ENCODE data around the gene RACGAP1.
A peak's percentile ranks its signal among the peaks of the same experiment; 100 is the strongest.

The RACGAP1 gene

DNA sequence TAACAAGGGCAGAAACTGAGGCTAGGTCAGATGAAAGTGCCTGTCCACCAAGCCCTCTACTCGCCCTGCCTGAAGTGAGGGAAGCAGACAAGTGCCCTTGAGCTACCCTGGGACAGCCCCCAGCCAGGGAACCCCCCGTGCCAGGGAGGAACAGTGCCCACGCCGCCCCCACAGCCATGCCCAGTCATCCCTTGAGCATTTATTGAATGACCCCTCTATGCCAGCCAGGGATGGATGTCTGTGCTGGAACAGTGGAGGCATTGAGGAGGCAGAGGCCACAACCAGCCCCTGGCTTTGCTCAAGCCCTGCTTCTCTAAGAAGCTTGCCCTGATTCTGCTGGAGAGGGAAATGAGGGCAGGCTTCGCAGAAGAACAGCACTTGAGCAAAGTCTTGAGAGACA is 56.3 kb downstream of the RACGAP1 start:
- DNase-seq (ENCODE audit: low spot score): peak; percentile 93

DNA sequence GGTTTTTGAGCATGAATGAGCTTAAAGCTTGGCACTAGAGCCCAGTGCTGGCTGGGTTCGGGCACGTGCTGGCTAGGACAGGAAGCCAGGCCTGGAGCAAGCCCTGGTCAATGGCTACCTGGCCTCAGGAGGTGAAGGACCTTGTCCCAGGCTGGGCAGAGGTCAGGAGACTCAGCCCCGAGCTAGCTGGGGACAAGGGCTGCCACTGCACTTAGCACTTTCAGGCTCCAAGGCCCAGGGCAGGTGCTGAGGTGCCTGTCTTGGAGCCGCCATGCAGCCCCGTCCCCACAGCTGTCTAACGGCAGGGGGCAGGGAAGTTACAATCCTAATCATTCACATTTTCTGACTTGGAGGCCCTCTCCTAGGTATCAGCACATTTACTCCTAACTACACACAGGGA is 56.8 kb downstream of the RACGAP1 start:
- no peak for DNase-seq (ENCODE audit: low spot score)

GRCh38 chr12:49967777-49968250 is 57.5 kb downstream of the RACGAP1 start:
- peak; percentile 25 for DNase-seq (ENCODE audit: low spot score)

DNA sequence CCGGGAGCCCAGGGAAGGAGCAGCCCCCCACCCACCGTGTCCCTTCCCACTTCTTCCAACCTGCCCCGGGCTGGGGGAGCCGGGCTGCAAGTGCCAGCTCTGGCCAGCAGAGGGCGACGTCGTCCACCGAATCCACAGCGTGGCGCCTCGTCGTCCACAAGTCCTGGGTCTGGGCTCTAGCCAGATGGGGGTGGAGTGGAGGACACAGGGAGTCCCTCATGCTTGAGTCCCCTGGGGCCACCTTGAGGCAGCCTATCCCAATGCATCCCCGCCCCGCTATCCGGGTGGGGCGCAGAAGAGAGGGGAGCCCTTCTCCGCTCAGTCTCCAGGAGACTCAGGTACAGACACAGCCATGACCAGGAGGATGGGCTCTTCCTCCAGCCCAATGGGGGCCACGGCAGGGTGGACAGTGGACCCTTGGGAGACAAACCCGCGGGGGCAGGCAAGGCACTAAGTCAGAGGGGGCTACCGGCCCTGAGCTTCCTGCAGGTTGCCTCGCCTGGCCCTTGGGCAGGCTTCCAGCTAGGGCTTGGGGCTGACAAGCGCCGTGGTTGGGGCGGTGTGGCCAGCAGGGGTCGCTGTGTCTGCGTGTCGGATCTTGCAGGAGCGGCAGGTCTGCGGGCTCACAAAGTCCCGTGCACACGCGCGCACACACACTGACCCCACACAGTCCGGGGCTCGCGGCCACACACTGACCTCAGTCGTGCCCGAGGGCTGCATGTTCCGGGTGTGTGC is 58.1 kb downstream of the RACGAP1 start:
- DNase-seq (ENCODE audit: low spot score): peak; percentile 92

GRCh38 chr12:49966511-49967041 is 58.7 kb downstream of the RACGAP1 start:
- no peak for DNase-seq (ENCODE audit: low spot score)

GRCh38 chr12:49965836-49966235 is 59.5 kb downstream of the RACGAP1 start:
- DNase-seq (ENCODE audit: low spot score): no peak

- DNase-seq (ENCODE audit: low spot score): no peak
Measured at GRCh38 chr12:49964849-49965624, 60.3 kb downstream of the RACGAP1 start.

DNA sequence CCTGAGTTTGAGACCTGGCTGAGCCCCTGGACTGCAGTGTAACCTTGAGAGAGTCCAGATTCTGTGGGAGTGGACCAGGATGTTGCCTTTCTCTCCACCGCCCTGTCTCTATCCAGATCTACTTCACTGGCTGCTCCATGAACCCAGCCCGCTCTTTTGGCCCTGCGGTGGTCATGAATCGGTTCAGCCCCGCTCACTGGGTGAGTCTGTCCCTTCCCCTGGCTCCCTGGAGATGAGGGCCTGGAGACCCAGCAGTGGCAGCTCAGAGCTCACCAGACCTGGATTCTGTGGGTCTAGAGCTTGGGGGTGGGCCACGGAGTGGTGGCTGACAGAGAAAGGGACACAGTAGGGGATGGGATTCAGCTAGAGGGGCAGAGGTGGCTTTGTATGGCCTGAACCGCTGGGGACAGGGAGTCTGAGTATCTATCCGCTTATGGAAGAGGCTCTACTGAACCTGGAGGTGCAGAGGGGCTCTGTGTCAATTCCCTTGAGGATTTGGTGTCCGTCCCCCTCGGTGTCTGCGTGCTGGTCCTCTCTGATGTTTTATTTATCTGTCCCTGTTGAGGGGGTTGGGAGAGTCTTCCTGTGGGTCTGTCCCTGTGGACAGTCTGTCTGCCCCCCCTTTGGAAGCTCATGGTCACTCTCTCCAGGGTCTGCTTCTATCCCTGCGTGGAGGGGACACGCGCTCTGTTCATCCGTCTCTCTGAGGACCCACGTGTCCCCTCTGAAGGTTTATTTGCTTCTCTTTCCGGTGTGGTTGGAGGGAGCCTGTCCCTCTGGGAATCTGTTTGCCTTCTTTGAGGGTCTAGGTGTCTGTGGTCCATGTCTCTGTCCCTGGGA is 61.1 kb downstream of the RACGAP1 start:
- no peak for DNase-seq (ENCODE audit: low spot score)

GRCh38 chr12:49962861-49963765 is 62.2 kb downstream of the RACGAP1 start:
- DNase-seq (ENCODE audit: low spot score): no peak

DNA sequence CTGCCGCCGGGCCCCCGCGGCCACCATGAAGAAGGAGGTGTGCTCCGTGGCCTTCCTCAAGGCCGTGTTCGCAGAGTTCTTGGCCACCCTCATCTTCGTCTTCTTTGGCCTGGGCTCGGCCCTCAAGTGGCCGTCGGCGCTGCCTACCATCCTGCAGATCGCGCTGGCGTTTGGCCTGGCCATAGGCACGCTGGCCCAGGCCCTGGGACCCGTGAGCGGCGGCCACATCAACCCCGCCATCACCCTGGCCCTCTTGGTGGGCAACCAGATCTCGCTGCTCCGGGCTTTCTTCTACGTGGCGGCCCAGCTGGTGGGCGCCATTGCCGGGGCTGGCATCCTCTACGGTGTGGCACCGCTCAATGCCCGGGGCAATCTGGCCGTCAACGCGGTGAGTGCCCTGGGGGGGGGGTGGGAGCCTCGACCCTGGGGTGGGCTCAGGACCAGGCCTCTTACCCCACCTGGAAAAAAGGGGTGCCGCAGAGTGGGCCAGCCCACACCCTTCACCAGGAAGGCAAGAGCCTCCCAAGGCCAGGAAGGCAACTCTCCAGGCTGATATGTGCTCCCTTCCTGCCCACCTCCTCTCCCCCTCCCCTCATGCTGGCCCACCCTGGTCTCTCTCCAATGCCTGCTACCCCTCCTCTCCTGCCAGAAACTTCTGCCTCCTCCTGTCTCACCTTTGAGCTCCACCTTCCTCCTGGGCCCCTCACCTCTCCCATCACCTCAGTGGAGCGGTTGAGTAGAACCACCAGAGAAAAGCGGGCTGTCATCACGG is 63.1 kb downstream of the RACGAP1 start:
- no peak for DNase-seq (ENCODE audit: low spot score)

GRCh38 chr12:49961111-49961922 is 64.0 kb downstream of the RACGAP1 start, which contains the start of gene AQP5:
AQP5 (plus strand) TSS chr12:49961872; CDS start chr12:49962018, 146 bp downstream.
- DNase-seq (ENCODE audit: low spot score): no peak

DNA sequence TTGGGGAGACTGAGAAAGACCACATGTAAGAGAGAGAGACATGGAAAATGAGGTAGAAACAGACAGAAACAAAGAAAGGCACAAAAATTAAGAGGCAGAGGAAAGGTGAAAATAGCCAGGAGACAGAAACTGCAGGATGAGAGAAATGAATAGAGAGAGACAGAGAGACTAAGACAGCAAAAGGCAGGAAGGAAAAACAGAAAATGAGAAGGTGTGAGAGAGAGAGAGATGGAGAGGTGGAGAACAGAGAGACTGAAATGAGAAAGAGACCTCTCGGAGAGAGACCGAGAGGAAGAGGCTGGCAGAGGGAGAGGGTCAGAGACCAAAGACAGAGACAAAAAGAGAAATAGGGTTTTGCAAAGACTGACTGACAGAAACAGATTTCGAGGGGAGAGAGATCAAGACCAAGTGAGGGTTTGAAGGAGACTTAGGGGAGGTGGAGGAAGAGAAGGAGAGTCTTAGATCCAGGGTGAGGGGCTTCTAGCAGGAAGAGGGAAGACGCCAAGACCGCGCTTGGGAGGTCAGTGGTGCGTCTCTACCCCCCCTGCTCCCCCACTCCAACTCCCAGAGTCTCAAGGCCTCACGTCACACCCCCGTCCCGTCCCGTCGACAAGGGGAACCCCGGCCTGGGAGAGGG is 64.7 kb downstream of the RACGAP1 start:
- DNase-seq (ENCODE audit: low spot score): no peak

GRCh38 chr12:49959685-49960473 is 65.4 kb downstream of the RACGAP1 start:
- no peak for DNase-seq (ENCODE audit: low spot score)

DNA sequence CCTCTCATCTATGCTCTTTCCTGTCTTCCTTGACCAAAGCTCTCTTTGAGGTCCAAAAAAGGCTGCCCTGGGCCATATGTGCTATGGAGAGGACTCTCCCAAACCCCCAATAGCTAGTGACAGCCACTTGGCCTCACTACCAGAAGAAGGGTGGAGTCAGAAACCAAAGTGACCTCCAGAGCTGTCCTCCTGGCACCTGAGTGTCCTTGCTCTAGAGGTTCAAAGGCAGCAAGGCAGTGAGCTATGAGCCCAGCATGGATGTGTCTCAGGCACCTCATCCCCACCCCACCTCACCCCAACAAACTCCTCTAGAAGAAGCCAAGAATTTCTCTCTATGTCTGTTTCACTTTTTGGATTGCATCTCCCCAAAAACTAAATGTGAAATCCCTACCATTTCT is 67.7 kb downstream of the RACGAP1 start:
- DNase-seq (ENCODE audit: low spot score): no peak

DNA sequence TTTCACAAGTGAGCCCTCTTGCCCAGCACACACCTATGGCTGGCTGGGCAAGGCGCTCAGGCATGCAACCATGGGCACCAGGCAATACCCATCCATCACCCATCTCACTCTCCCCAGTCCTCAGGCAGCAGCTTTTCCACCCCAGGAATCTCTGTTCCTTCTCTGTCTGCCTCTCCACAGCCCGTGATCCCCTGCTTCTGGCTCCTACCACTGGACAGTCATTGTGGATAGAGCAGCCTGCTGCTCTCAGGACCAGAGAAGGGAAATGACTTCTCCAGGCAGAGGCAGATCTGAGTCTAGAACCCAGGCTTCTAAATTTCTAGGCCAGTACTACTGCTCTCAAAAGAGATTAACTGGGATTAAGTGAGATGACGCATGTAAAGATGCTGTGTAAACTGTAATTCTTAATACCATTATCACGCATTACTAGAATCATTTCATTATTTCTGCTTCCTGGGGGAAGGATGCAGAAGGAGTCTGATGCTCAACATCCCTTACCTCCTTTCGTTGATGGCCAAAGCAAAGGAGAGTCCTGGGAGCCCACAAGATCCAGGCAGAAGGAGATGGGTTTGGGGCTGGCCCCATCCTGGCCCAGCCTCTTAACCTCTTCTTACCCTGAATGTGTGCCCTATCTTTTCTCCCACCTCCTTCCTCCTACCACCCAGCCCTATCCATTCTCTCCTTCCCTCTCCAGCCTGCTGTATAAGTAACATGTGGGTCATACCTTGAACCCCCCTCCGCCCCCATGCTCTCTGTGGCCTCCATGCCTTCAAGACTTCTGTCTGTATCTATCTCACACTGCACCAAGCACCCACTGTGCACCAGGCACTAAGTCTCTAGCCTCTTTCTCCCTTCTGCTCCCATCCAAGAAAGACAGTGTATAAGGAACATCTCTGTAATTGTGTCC is 68.4 kb downstream of the RACGAP1 start:
- no peak for DNase-seq (ENCODE audit: low spot score)

GRCh38 chr12:49955899-49956662 is 69.2 kb downstream of the RACGAP1 start:
- DNase-seq (ENCODE audit: low spot score): no peak

All from pons (tissue), 1 donor.